ENCODE results near the gene ADAMTSL5. TPM values are rescaled to one million over a fixed set of nuclear protein-coding genes. Genes with fewer than 3 reads are reported as not detected.

Gene ADAMTSL5
- total RNA-seq, 4 donors from 2014 or later: 5.0 to 31.5 (median 25.2) TPM

- H3K27me3 ChIP-seq: no peaks in the 10 kb centered on the region
- no peak for DNase-seq
- H3K4me1 ChIP-seq: peaks cover 3 to 52% (median 6%) of the 10 kb centered on the region in 4 donors
- no peaks in the 10 kb centered on the region for H3K36me3 ChIP-seq
- TF ChIP-seq POLR2A (IDR thresholded peaks at IDR 0.05): no peak
- TF ChIP-seq CTCF (IDR thresholded peaks at IDR 0.05): no peak
- H3K27ac ChIP-seq: peak overlapping the region in 3 of 4 donors; percentile 65 to 89 (median 83)
- H3K9me3 ChIP-seq: peaks cover 0 to 8% (median 0%) of the 10 kb centered on the region in 4 donors
- H3K4me3 ChIP-seq: peak overlapping the region in 3 of 4 donors; percentile 38 to 54 (median 47)
Observed at GRCh38 chr19:1507192-1507660, 5.6 kb downstream of the ADAMTSL5 start.

GRCh38 chr19:1505991-1506881, 6.6 kb downstream of the ADAMTSL5 start:
- peaks cover 3 to 42% (median 6%) of the 10 kb centered on the region in 4 donors for H3K4me1 ChIP-seq
- TF ChIP-seq CTCF (IDR thresholded peaks at IDR 0.05) (no peak), POLR2A (IDR thresholded peaks at IDR 0.05) (no peak)
- H3K27me3 ChIP-seq: no peaks in the 10 kb centered on the region
- peaks cover 0 to 8% (median 0%) of the 10 kb centered on the region in 4 donors for H3K9me3 ChIP-seq
- H3K27ac ChIP-seq: no peak overlapping the region
- no peak overlapping the region for H3K4me3 ChIP-seq
- H3K36me3 ChIP-seq: no peaks in the 10 kb centered on the region
- no peak for DNase-seq

- no peak overlapping the region for H3K4me3 ChIP-seq
- H3K36me3 ChIP-seq: no peaks in the 10 kb centered on the region
- no peak overlapping the region for H3K27ac ChIP-seq
- H3K9me3 ChIP-seq: peaks cover 0 to 8% (median 0%) of the 10 kb centered on the region in 4 donors
- H3K4me1 ChIP-seq: peaks cover 3 to 30% (median 6%) of the 10 kb centered on the region in 4 donors
- H3K27me3 ChIP-seq: no peaks in the 10 kb centered on the region
- TF ChIP-seq CTCF (IDR thresholded peaks at IDR 0.05) (no peak), POLR2A (IDR thresholded peaks at IDR 0.05) (no peak)
- no peak for DNase-seq
Observed at GRCh38 chr19:1505012-1505411, 7.8 kb downstream of the ADAMTSL5 start.

GRCh38 chr19:1503925-1504773, 8.7 kb downstream of the ADAMTSL5 start:
- H3K4me3 ChIP-seq: peak overlapping the region in 1 of 4 donors; percentile 23
- H3K27me3 ChIP-seq: no peaks in the 10 kb centered on the region
- no peak for DNase-seq
- peaks cover 0 to 8% (median 0%) of the 10 kb centered on the region in 4 donors for H3K9me3 ChIP-seq
- no peak overlapping the region for H3K27ac ChIP-seq
- TF ChIP-seq CTCF (IDR thresholded peaks at IDR 0.05) (no peak), POLR2A (IDR thresholded peaks at IDR 0.05) (no peak)
- no peaks in the 10 kb centered on the region for H3K36me3 ChIP-seq
- H3K4me1 ChIP-seq: peaks cover 3 to 27% (median 6%) of the 10 kb centered on the region in 4 donors
